IPS DF 6.9 (cell line): ENCODE results near the gene PCDHB9.
"Not testable (repeated sequence)": the region's sequence is repeated elsewhere in the genome, so short reads cannot be mapped to it uniquely, and the experiment has no call there.

Experiments used
- DNase-seq: peaks from one replicate; pipeline ENCODE4 v3.0.0-alpha.2; 2013; ENCODE audit warnings: low read depth, low spot score
- H3K27ac ChIP-seq: one replicate; pipeline ENCODE4 v1.5.1; 2013; ENCODE audit warnings: low read length, control low read depth
- H3K27me3 ChIP-seq: 2 replicates; pipeline ENCODE4 v1.6.1; 2013; ENCODE audit warnings: mild to moderate bottlenecking, low read length; ENCODE audit not compliant: control insufficient read depth, insufficient read depth
- H3K36me3 ChIP-seq: 2 replicates; pipeline ENCODE4 v1.6.1; 2013; ENCODE audit warnings: low read length; ENCODE audit not compliant: control insufficient read depth, insufficient read depth
- H3K4me1 ChIP-seq: 2 replicates; pipeline ENCODE4 v1.6.1; 2013; ENCODE audit warnings: low read length; ENCODE audit not compliant: control insufficient read depth, insufficient read depth
- H3K4me3 ChIP-seq: 2 replicates; pipeline ENCODE4 v1.5.1; 2013; ENCODE audit warnings: mild to moderate bottlenecking, low read length
- H3K9me3 ChIP-seq: 2 replicates; pipeline ENCODE4 v1.6.1; 2013; ENCODE audit warnings: low read length, inconsistent platforms; ENCODE audit not compliant: control insufficient read depth, insufficient read depth
- WGBS: extraction: QIAGEN DNeasy Blood & Tissue Kit; methylation state at CpG from one replicate; pipeline ENCODE4 v1.1.7; 2013; ENCODE audit warnings: mixed read lengths, missing lambda C conversion rate; ENCODE audit not compliant: insufficient read length, insufficient coverage; 5-methylcytosine and 5-hydroxymethylcytosine counted together

PCDHB9 gene

DNA sequence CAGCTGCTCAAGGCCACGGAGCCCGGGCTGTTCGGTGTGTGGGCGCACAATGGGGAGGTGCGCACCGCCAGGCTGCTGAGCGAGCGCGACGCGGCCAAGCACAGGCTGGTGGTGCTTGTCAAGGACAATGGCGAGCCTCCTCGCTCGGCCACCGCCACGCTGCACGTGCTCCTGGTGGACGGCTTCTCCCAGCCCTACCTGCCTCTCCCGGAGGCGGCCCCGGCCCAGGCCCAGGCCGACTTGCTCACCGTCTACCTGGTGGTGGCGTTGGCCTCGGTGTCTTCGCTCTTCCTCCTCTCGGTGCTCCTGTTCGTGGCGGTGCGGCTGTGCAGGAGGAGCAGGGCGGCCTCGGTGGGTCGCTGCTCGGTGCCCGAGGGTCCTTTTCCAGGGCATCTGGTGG lies 2.2 kb downstream of the PCDHB9 start:
- not testable (repeated sequence) for H3K4me1 ChIP-seq, H3K27ac ChIP-seq, H3K36me3 ChIP-seq, H3K4me3 ChIP-seq, H3K9me3 ChIP-seq, H3K27me3 ChIP-seq, DNase-seq
- no CpG with 5 or more reads among the region's 35 CpGs for WGBS

GRCh38 chr5:141192110-141192725 lies 5.3 kb downstream of the PCDHB9 start, which contains the start of gene PCDHB10:
Gene PCDHB10 (plus strand): TSS chr5:141192353. CDS start chr5:141192553, 200 bp downstream.
- Histone ChIP-seq H3K4me3 (no peak within 1 kb of the TSS), H3K9me3 (no peaks in the 10 kb centered on the region; the same call in 1 of the 2 replicates)
- DNase-seq, result no peak

DNA sequence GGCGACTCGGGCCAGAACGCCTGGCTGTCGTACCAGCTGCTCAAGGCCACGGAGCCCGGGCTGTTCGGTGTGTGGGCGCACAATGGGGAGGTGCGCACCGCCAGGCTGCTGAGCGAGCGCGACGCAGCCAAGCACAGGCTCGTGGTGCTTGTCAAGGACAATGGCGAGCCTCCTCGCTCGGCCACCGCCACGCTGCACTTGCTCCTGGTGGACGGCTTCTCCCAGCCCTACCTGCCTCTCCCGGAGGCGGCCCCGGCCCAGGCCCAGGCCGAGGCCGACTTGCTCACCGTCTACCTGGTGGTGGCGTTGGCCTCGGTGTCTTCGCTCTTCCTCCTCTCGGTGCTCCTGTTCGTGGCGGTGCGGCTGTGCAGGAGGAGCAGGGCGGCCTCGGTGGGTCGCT lies 7.4 kb downstream of the PCDHB9 start:
- H3K27ac ChIP-seq, H3K27me3 ChIP-seq: not testable (repeated sequence)
- WGBS, result no CpG with 5 or more reads among the region's 37 CpGs

More at GRCh38 chr5:141192110-141192725, 5.3 kb downstream of the PCDHB9 start, which contains the start of gene PCDHB10:
- no peaks in the 10 kb centered on the region for H3K27me3 ChIP-seq
- no CpG with 5 or more reads among the region's 10 CpGs for WGBS
- no peaks in the 10 kb centered on the region for H3K4me1 ChIP-seq
- no peaks in the 10 kb centered on the region for H3K36me3 ChIP-seq
- H3K27ac ChIP-seq, result no peak within 1 kb of the TSS

GRCh38 chr5:141196363-141196762 lies 9.4 kb downstream of the PCDHB9 start:
- WGBS, result no CpG with 5 or more reads among the region's 3 CpGs
- no peak for DNase-seq
- Histone ChIP-seq H3K4me3 (no peak overlapping the region), H3K4me1 (no peaks in the 10 kb centered on the region), H3K27me3 (no peaks in the 10 kb centered on the region), H3K9me3 (no peaks in the 10 kb centered on the region), H3K27ac (no peak overlapping the region), H3K36me3 (no peaks in the 10 kb centered on the region)

More for the DNA sequence above, 7.4 kb downstream of the PCDHB9 start:
- not testable (repeated sequence) for H3K4me1 ChIP-seq, H3K9me3 ChIP-seq, H3K36me3 ChIP-seq, H3K4me3 ChIP-seq, DNase-seq

GRCh38 chr5:141199359-141200235 lies 12.6 kb downstream of the PCDHB9 start, which contains the start of gene PCDHB11:
Gene PCDHB11 (plus strand): TSS chr5:141199627. CDS start chr5:141199775, 148 bp downstream.
- H3K27me3 ChIP-seq, result no peaks in the 10 kb centered on the region
- WGBS, result no CpG with 5 or more reads among the region's 21 CpGs
- no peak for DNase-seq
- H3K4me1 ChIP-seq, result no peaks in the 10 kb centered on the region
- H3K36me3 ChIP-seq, result no peaks in the 10 kb centered on the region
- H3K4me3 ChIP-seq, result no peak within 1 kb of the TSS
- no peak within 1 kb of the TSS for H3K27ac ChIP-seq
- H3K9me3 ChIP-seq, result no peaks in the 10 kb centered on the region

DNA sequence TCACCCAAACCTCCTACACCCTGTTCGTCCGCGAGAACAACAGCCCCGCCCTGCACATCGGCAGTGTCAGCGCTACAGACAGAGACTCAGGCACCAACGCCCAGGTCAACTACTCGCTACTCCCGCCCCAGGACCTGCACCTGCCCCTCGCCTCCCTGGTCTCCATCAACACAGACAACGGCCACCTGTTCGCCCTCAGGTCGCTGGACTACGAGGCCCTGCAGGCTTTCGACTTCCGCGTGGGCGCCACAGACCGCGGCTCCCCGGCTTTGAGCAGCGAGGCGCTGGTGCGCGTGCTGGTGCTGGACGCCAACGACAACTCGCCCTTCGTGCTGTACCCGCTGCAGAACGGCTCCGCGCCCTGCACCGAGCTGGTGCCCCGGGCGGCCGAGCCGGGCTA lies 14.2 kb downstream of the PCDHB9 start:
- H3K36me3 ChIP-seq, H3K9me3 ChIP-seq, H3K4me1 ChIP-seq, H3K4me3 ChIP-seq, H3K27me3 ChIP-seq, DNase-seq, H3K27ac ChIP-seq: not testable (repeated sequence)
- WGBS, result no CpG with 5 or more reads among the region's 38 CpGs

DNA sequence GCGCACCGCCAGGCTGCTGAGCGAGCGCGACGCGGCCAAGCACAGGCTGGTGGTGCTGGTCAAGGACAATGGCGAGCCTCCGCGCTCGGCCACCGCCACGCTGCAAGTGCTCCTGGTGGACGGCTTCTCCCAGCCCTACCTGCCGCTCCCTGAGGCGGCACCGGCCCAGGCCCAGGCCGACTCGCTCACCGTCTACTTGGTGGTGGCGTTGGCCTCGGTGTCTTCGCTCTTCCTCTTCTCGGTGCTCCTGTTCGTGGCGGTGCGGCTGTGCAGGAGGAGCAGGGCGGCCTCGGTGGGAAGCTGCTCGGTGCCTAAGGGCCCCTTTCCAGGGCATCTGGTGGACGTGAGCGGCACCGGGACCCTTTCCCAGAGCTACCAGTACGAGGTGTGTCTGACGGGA lies 14.7 kb downstream of the PCDHB9 start:
- no CpG with 5 or more reads among the region's 35 CpGs for WGBS
- H3K9me3 ChIP-seq, H3K27ac ChIP-seq, H3K4me3 ChIP-seq, DNase-seq, H3K4me1 ChIP-seq, H3K27me3 ChIP-seq, H3K36me3 ChIP-seq: not testable (repeated sequence)

DNA sequence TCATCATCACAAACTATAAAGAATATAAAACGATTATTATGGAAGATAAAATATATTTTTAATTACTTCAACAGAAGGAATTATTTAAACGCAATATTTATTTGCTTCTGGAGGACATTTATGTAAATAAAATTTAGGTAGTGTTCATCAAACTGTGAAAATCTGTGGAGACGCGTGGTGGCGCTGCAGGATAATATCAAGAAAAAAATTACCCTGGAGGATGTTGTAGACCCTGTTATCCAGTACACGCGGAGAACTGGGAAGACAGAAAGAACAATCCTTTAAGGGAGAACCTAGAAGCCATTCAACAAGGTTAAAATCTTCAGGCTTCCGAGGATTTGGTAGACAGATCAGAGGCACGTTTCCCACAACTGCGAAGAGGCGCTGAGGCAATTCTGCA lies 21.5 kb downstream of the PCDHB9 start, which contains the start of gene PCDHB12:
Gene PCDHB12, plus strand, starts transcription at position 242 of the 400 bp plus-strand sequence. CDS start 189 bp downstream, outside the sequence.
- H3K36me3 ChIP-seq, result no peaks in the 10 kb centered on the region
- no peaks in the 10 kb centered on the region for H3K27me3 ChIP-seq
- H3K4me3 ChIP-seq, result no peak within 1 kb of the TSS
- no peaks in the 10 kb centered on the region for H3K9me3 ChIP-seq
- H3K27ac ChIP-seq, result no peak within 1 kb of the TSS
- no peak for DNase-seq
- WGBS, result no CpG with 5 or more reads among the region's 11 CpGs
- H3K4me1 ChIP-seq, result no peaks in the 10 kb centered on the region

- not testable (repeated sequence) for H3K36me3 ChIP-seq, H3K4me3 ChIP-seq, H3K4me1 ChIP-seq, H3K9me3 ChIP-seq, H3K27ac ChIP-seq, DNase-seq, H3K27me3 ChIP-seq
- WGBS, result no CpG with 5 or more reads among the region's 39 CpGs
These were observed 23.3 kb downstream of the PCDHB9 start for GRCh38 chr5:141210281-141210680.

- not testable (repeated sequence) for H3K27me3 ChIP-seq, DNase-seq, H3K4me1 ChIP-seq, H3K9me3 ChIP-seq, H3K36me3 ChIP-seq, H3K4me3 ChIP-seq, H3K27ac ChIP-seq
- no CpG with 5 or more reads among the region's 27 CpGs for WGBS
These were observed 23.9 kb downstream of the PCDHB9 start for GRCh38 chr5:141210849-141211248.
